Measurements from ENCODE around the gene LCLAT1. TPM values are rescaled to one million over a fixed set of nuclear protein-coding genes. Genes with fewer than 3 reads are reported as not detected.

Gene LCLAT1
- total RNA-seq (2012; rRNA removed): 11.5 and 18.3 TPM in 2 replicates
- 6.9 and 7.5 TPM in 2 replicates for polyA plus RNA-seq (2012; rRNA removed)
- 2.3 and 4.8 TPM in 2 replicates for polyA plus RNA-seq (2012; cell fraction: cytosol; rRNA removed)
- 1.3 and 5.4 TPM in 2 replicates for polyA plus RNA-seq (2012; cell fraction: nucleus; rRNA removed; ENCODE audit: low replicate concordance)
- Bru-seq, nascent RNA: percentile 80 among the genes with signal in this experiment
- percentile 60 among the genes with signal in this experiment for BruChase-seq, experiment 1, labeled RNA remaining after a 6-hour chase
- BruChase-seq, experiment 2, labeled RNA remaining after a 2-hour chase: percentile 63 among the genes with signal in this experiment
- long read RNA-seq, full-length matches to known transcripts: 1 of 6 reads
- long read RNA-seq, partial matches to known transcripts: 0 of 6 reads
- long read RNA-seq, other reads (novel, unspliced or antisense): 5 of 6 reads

DNA sequence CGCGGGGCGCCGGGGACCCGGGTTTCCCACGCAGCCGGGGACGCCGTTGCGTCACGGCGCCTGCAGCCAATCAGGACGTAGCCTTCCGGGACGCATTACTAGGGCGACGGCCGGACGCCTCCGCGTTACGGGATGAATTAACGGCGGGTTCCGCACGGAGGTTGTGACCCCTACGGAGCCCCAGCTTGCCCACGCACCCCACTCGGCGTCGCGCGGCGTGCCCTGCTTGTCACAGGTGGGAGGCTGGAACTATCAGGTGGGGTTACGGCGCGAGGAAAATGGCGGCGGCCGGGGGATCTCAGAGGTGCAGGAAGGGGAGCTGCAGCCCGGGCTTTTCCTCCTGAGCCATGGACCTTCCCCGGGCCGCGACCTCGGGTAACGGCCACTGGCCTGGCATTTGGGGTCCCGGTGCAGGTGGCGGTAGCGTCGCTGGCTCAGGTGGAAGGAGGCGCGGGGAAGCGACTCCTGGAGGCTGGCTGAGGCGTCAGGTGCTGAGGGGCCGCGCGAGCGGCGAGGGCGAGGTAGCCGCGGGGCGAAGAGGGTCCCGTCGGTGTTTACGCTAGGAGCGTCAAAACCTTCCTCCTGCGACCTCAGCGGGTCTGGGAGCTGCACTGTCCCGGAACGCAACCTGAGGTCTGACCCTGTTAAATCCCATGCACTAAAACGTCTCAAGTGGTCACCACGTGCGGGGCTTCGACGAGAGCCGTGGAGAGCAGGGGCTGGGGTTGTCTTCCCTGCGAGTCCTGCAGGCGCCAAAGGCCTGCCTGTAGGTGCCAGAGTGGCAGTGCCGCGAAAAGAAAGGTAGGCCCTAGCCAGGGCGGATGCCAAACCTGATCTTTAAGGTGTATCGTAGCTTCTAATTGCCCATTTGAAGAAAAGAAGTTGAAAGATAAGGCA is at the start of gene LCLAT1:
LCLAT1 (plus strand) TSS at position 98 of the 897 bp plus-strand sequence. CDS start 78,345 bp downstream, outside the sequence.
- peak within 1 kb of the TSS; percentile 91 for H2AK9ac ChIP-seq (replicated peaks; ENCODE audit: low read depth, low read length, poor library complexity)
- peaks cover 7% of the 10 kb centered on the region for H3K9me1 ChIP-seq (ENCODE audit: insufficient read depth, low read length)
- peak within 1 kb of the TSS; percentile 93; the same call in 2 of the 3 replicates for H2BK15ac ChIP-seq (ENCODE audit: low read depth, low read length)
- peak within 1 kb of the TSS; percentile 61 for H3K18ac ChIP-seq (ENCODE audit: low read depth, low read length)
- ATAC-seq (ENCODE audit: low read depth): peak; percentile 96
- H3K36me3 ChIP-seq (ENCODE audit: control insufficient read depth, insufficient read depth, low read length): no peaks in the 10 kb centered on the region; the same call in 1 of the 2 replicates
- peak within 1 kb of the TSS; percentile 94 to 95 for H4K8ac ChIP-seq (ENCODE audit: low read depth in 2 of 2, low read length in 2 of 2)
- H2AK5ac ChIP-seq (ENCODE audit: low read depth, low read length): peak within 1 kb of the TSS; percentile 59
- H3K56ac ChIP-seq (ENCODE audit: extremely low read depth, insufficient read depth, low read length): peak within 1 kb of the TSS; percentile 91
- H4K20me1 ChIP-seq (ENCODE audit: insufficient read depth, low read length): no peaks in the 10 kb centered on the region; the same call in 1 of the 2 replicates
- intact Hi-C loops (cut with micrococcal nuclease): loop anchor here (2.0 kb wide), 2 partner anchors 147 to 217 kb away; partner anchors contain the start of gene LBH
- H2AFZ ChIP-seq (replicated peaks; ENCODE audit: low read length, poor library complexity): peak within 1 kb of the TSS; percentile 100
- H3K14ac ChIP-seq (replicated peaks; ENCODE audit: low read depth, low read length): peak within 1 kb of the TSS; percentile 92
- peak within 1 kb of the TSS; percentile 34 for H4K5ac ChIP-seq (ENCODE audit: low read depth, low read length)
- H3K27me3 ChIP-seq (ENCODE audit: control insufficient read depth, insufficient read depth, low read length): no peaks in the 10 kb centered on the region
- TF ChIP-seq MXI1 (IDR thresholded peaks at IDR 0.05; ENCODE audit: borderline replicate concordance, low read depth, low read length) (peak; percentile 44; the same call in 1 of the 2 replicates), CHD1 (IDR thresholded peaks at IDR 0.05; ENCODE audit: low read depth, low read length) (no peak), ELK1 (IDR thresholded peaks at IDR 0.05; ENCODE audit: borderline replicate concordance, low read depth, low read length) (no peak), SMC3 (IDR thresholded peaks at IDR 0.05; ENCODE audit: low read depth, low read length) (no peak), POLR2A (IDR thresholded peaks at IDR 0.05; ENCODE audit: low read depth, low read length) (no peak; the same call in 1 of the 2 replicates), RCOR1 (IDR thresholded peaks at IDR 0.05; ENCODE audit: insufficient replicate concordance, low read length) (no peak), NFE2L2 (IDR thresholded peaks at IDR 0.05; ENCODE audit: low read depth, low read length) (no peak), CEBPB (IDR thresholded peaks at IDR 0.05; ENCODE audit: low read depth, low read length) (peak; percentile 92), RFX5 (IDR thresholded peaks at IDR 0.05; ENCODE audit: low read depth, low read length) (no peak), RAD21 (IDR thresholded peaks at IDR 0.05; ENCODE audit: low read length) (peak; percentile 1; the same call in 1 of the 2 replicates), MAZ (IDR thresholded peaks at IDR 0.05; ENCODE audit: borderline replicate concordance, low read depth, low read length) (no peak)
- TF ChIP-seq, protein P1, sequence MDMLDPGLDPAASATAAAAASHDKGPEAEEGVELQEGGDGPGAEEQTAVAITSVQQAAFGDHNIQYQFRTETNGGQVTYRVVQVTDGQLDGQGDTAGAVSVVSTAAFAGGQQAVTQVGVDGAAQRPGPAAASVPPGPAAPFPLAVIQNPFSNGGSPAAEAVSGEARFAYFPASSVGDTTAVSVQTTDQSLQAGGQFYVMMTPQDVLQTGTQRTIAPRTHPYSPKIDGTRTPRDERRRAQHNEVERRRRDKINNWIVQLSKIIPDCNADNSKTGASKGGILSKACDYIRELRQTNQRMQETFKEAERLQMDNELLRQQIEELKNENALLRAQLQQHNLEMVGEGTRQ (IDR thresholded peaks at IDR 0.05; ENCODE audit: low read depth, low read length): peak; percentile 13; the same call in 1 of the 2 replicates
- peaks cover 22 to 45% of the 10 kb centered on the region in 2 experiments for H3K79me1 ChIP-seq (ENCODE audit: low read depth in 1 of 2, low read length in 2 of 2)
- peak within 1 kb of the TSS; percentile 70 for H2BK20ac ChIP-seq (ENCODE audit: low read depth, low read length)
- H2BK5ac ChIP-seq (ENCODE audit: low read depth, low read length, poor library complexity, severe bottlenecking): peak within 1 kb of the TSS; percentile 75
- dilution Hi-C loops (cut with HindIII; ENCODE audit: low sequenced_read_pairs, unreplicated experiment): no loop called here
- 7% methylated on average over 42 of the region's 83 CpGs; no CpG with 5 or more reads in 1 of the 2 experiments for WGBS, 2 experiments (ENCODE audit: extremely low coverage in 2 of 2, insufficient read length in 1 of 2)
- peak within 1 kb of the TSS; percentile 93 for H3K23ac ChIP-seq (ENCODE audit: low read depth, low read length)
- H3K9ac ChIP-seq (ENCODE audit: low read depth, low read length): peak within 1 kb of the TSS; percentile 88
- H3K27ac ChIP-seq (ENCODE audit: insufficient read depth, low read length): peak within 1 kb of the TSS; percentile 85
- DNase-seq: peak; percentile 72
- H3K4me1 ChIP-seq (ENCODE audit: control insufficient read depth, insufficient read depth, low read length): peaks cover 10% of the 10 kb centered on the region
- POLR2A ChIA-PET (ENCODE audit: unreplicated experiment): interaction anchor here (0.8 to 1.1 kb wide), 3 partner anchors 38 to 218 kb away, joined by 3 read pairs; no protein-coding TSS in a partner anchor
- H3K4ac ChIP-seq (ENCODE audit: low read depth, low read length): peak within 1 kb of the TSS; percentile 95
- no peaks in the 10 kb centered on the region for H3K9me3 ChIP-seq (ENCODE audit: control insufficient read depth, insufficient read depth, low read length)
- H2BK120ac ChIP-seq (ENCODE audit: low read depth, low read length): peak within 1 kb of the TSS; percentile 93
- CTCF ChIA-PET: interaction anchor here (0.7 kb wide), 1 partner anchor 208 kb away, joined by 4 read pairs; no protein-coding TSS in a partner anchor
- H4K91ac ChIP-seq (ENCODE audit: insufficient read depth, low read depth, low read length): peak within 1 kb of the TSS; percentile 90
- peak within 1 kb of the TSS; percentile 86 for H3K4me3 ChIP-seq (ENCODE audit: insufficient read depth, low read depth, low read length)
- H3K4me2 ChIP-seq (ENCODE audit: low read depth, low read length): peak within 1 kb of the TSS; percentile 93
- BruUV-seq (replicated peaks): no TSS peak
- in situ Hi-C loops (cut with MboI; ENCODE audit: low sequenced_read_pairs): no loop called here
